WERI-Rb-1 (cell line): ENCODE results near the gene KCNMA1.

Source experiments
- DNase-seq: peaks from one replicate; pipeline ENCODE4 v3.0.0-alpha.2; 2020
- H3K27ac ChIP-seq: fragments of 250-450 bp; sonication (Bioruptor Pico); 2 replicates; pipeline ENCODE4 v1.5.1; 2020; ENCODE audit warnings: mild to moderate bottlenecking, moderate library complexity
- H3K27me3 ChIP-seq: fragments of 250-450 bp; sonication (Bioruptor Pico); 2 replicates; pipeline ENCODE4 v1.5.1; 2021; ENCODE audit warnings: mild to moderate bottlenecking, low read depth, moderate library complexity; ENCODE audit not compliant: insufficient read depth, severe bottlenecking
- H3K36me3 ChIP-seq: fragments of 250-450 bp; sonication (Bioruptor Pico); 2 replicates; pipeline ENCODE4 v1.5.1; 2020; ENCODE audit warnings: mild to moderate bottlenecking, moderate library complexity
- H3K4me3 ChIP-seq: 2 replicates; pipeline ENCODE4 v1.5.1; 2011; ENCODE audit warnings: low read depth, mild to moderate bottlenecking, control low read depth, low read length
- H3K9me3 ChIP-seq: fragments of 250-450 bp; sonication (Bioruptor Pico); 2 replicates; pipeline ENCODE4 v1.5.1; 2021; ENCODE audit warnings: mild to moderate bottlenecking, moderate library complexity; ENCODE audit not compliant: severe bottlenecking
- TF ChIP-seq, protein P1 (sequence below): IDR thresholded peaks from 2 replicates; pipeline ENCODE4 v1.5.1; 2011; ENCODE audit warnings: low read depth, mild to moderate bottlenecking, control low read depth, inconsistent platforms, low read length

The KCNMA1 gene

DNA sequence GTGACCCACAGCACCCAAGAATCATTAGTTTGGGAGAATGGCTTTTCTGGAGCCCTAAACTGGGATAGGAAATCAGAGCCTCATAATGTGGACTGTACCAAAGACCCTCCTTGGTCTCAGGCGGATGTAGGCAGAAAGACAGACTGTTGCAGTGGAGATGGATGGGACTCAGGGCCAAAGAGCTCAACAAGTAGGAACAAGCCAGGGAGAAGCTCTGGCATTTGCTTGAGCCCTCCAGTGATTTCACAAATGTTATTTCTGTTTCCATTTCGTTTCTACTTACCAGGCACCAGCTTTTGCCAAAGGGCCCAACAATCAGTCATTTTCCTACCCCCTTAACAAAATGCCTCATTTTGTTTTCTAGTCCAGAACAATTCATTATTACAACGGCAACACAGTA is 762.7 kb downstream of the KCNMA1 start:
- H3K36me3 ChIP-seq = no peaks in the 10 kb centered on the region
- TF ChIP-seq, protein P1, sequence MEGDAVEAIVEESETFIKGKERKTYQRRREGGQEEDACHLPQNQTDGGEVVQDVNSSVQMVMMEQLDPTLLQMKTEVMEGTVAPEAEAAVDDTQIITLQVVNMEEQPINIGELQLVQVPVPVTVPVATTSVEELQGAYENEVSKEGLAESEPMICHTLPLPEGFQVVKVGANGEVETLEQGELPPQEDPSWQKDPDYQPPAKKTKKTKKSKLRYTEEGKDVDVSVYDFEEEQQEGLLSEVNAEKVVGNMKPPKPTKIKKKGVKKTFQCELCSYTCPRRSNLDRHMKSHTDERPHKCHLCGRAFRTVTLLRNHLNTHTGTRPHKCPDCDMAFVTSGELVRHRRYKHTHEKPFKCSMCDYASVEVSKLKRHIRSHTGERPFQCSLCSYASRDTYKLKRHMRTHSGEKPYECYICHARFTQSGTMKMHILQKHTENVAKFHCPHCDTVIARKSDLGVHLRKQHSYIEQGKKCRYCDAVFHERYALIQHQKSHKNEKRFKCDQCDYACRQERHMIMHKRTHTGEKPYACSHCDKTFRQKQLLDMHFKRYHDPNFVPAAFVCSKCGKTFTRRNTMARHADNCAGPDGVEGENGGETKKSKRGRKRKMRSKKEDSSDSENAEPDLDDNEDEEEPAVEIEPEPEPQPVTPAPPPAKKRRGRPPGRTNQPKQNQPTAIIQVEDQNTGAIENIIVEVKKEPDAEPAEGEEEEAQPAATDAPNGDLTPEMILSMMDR = no peak
- no peaks in the 10 kb centered on the region for H3K9me3 ChIP-seq
- no peak overlapping the region for H3K4me3 ChIP-seq
- DNase-seq = no peak
- H3K27me3 ChIP-seq = no peaks in the 10 kb centered on the region
- no peak overlapping the region for H3K27ac ChIP-seq

- DNase-seq = no peak
Observed at GRCh38 chr10:76874176-76874575, 763.4 kb downstream of the KCNMA1 start.

GRCh38 chr10:76871697-76872295 is 765.8 kb downstream of the KCNMA1 start:
- no peaks in the 10 kb centered on the region for H3K36me3 ChIP-seq
- no peak for DNase-seq
- no peak overlapping the region for H3K4me3 ChIP-seq
- no peaks in the 10 kb centered on the region for H3K27me3 ChIP-seq
- H3K9me3 ChIP-seq = no peaks in the 10 kb centered on the region
- TF ChIP-seq, protein P1 = no peak
- H3K27ac ChIP-seq = no peak overlapping the region

More at GRCh38 chr10:76874176-76874575, 763.4 kb downstream of the KCNMA1 start:
- no peak overlapping the region for H3K27ac ChIP-seq
- no peaks in the 10 kb centered on the region for H3K9me3 ChIP-seq
- H3K36me3 ChIP-seq = no peaks in the 10 kb centered on the region
- TF ChIP-seq, protein P1 = no peak
- no peaks in the 10 kb centered on the region for H3K27me3 ChIP-seq
- no peak overlapping the region for H3K4me3 ChIP-seq

GRCh38 chr10:76869931-76870330 is 767.7 kb downstream of the KCNMA1 start:
- no peak for DNase-seq
- TF ChIP-seq, protein P1 = no peak
- H3K4me3 ChIP-seq = no peak overlapping the region
- H3K27me3 ChIP-seq = no peaks in the 10 kb centered on the region
- no peaks in the 10 kb centered on the region for H3K36me3 ChIP-seq
- no peaks in the 10 kb centered on the region for H3K9me3 ChIP-seq
- no peak overlapping the region for H3K27ac ChIP-seq

DNA sequence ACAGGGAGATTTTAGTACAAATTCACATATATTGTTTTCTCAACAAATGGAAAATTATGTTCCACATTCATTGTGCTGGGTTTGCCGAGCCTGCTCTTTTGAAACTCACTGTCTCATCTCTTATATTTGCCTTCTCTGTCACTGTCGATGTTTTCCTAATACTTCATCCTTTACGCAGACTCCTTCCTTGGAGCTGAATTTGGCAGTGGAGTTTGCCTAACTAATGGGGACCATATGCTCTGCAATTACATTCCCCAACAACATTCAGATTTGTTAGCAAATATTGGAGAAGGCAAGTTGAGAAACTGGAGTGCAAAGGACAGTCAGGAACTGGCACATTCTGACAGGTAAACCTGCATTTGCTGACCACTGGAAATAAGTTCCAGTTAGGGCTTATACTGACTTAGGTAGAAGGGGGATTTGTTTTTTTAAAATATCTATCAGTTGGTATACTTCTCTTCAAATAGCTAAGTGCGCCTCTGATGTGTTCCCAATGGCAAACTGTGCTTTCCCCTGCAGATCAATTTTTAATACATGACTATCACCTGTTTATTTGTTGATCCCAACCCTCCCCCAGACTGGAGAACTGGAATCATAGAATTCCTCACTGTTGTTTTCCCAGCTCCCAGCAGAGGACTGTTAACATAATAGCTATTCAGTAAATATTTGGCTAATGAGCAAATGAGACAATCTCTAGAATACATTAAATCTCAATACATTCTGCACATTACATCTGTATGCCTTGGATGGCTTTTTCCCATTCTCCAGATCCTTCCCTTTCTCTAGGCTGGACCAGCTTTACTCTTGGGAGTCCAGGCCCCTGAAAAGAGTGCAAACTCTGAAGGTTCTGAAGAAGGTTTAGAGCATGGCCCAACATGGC is 769.3 kb downstream of the KCNMA1 start:
- H3K36me3 ChIP-seq = no peaks in the 10 kb centered on the region
- no peak for DNase-seq
- TF ChIP-seq, protein P1 = no peak

More for the DNA sequence above, 769.3 kb downstream of the KCNMA1 start:
- H3K27ac ChIP-seq = no peak overlapping the region
- H3K4me3 ChIP-seq = no peak overlapping the region
- H3K9me3 ChIP-seq = no peaks in the 10 kb centered on the region
- no peaks in the 10 kb centered on the region for H3K27me3 ChIP-seq
